Measurements from ENCODE around the gene SOBP. TPM values are rescaled to one million over a fixed set of nuclear protein-coding genes. Genes with fewer than 3 reads are reported as not detected.

The SOBP gene
- total and polyA plus RNA-seq, 2 donors (not counting 1 experiment from before 2014, with no cell fraction given), result 0.82 to 1.5 TPM

- Mint-ChIP-seq H3K4me1 (peaks cover 68% of the 10 kb centered on the region), H3K9me3 (ENCODE audit: insufficient read depth) (no peaks in the 10 kb centered on the region), H3K4me3 (peak overlapping the region; percentile 52), H3K27ac (peak overlapping the region; percentile 64), H3K27me3 (peaks cover 13% of the 10 kb centered on the region)
- Histone ChIP-seq H3K4me2 (replicated peaks; ENCODE audit: low read depth, low read length, poor library complexity, severe bottlenecking) (peak overlapping the region; percentile 55), H3K27ac (ENCODE audit: low read length in 2 of 2) (no peak overlapping the region), H3K9me3 (ENCODE audit: control extremely low read depth in 1 of 3, control insufficient read depth in 2 of 3, insufficient read depth in 1 of 3, low read length in 2 of 3) (peaks cover 0 to 12% (median 0%) of the 10 kb centered on the region in 3 donors), H2AFZ (ENCODE audit: insufficient read depth, low read depth, low read length, poor library complexity, severe bottlenecking) (peak overlapping the region; percentile 41), H3K9ac (ENCODE audit: low read length) (no peak overlapping the region), H4K20me1 (ENCODE audit: control insufficient read depth, insufficient read depth, low read length, poor library complexity, severe bottlenecking) (no peaks in the 10 kb centered on the region), H3K4me1 (ENCODE audit: control insufficient read depth in 2 of 2, insufficient read depth in 2 of 2, low read length in 2 of 2) (peaks cover 61 to 65% of the 10 kb centered on the region in 2 donors), H3K4me3 (ENCODE audit: control extremely low read depth in 1 of 5, extremely low read depth in 1 of 5, insufficient read depth in 1 of 5, low read depth in 2 of 5, low read length in 4 of 5) (no peak overlapping the region), H3K79me2 (ENCODE audit: control insufficient read depth, insufficient read depth, low read length) (no peaks in the 10 kb centered on the region), H3K27me3 (replicated peaks in 1 of 4; ENCODE audit: control extremely low read depth in 1 of 4, control insufficient read depth in 3 of 4, insufficient read depth in 4 of 4, low read length in 3 of 4) (peaks cover 0 to 23% (median 6%) of the 10 kb centered on the region in 4 experiments), H3K36me3 (replicated peaks in 1 of 2; ENCODE audit: control extremely low read depth in 1 of 2, control insufficient read depth in 1 of 2, extremely low read depth in 1 of 2, insufficient read depth in 2 of 2, low read length in 1 of 2) (no peaks in the 10 kb centered on the region)
- DNase-seq (peak; percentile 43), ATAC-seq (ENCODE audit: low read depth) (no peak)
- TF ChIP-seq EZH2 (IDR thresholded peaks at IDR 0.05; ENCODE audit: borderline replicate concordance, insufficient read depth, low read depth, low read length, poor library complexity, severe bottlenecking) (no peak), CTCF (IDR thresholded peaks at IDR 0.05) (no peak)
- WGBS (ENCODE audit: insufficient coverage), result 92% methylated on average over 4 of the region's 11 CpGs
- ChIA-PET CTCF (interaction anchor here (1.4 to 2.5 kb wide), 3 partner anchors 10 to 39 kb away, joined by 3 to 9 read pairs (median 5); no protein-coding TSS in a partner anchor), POLR2A (no interaction called here)
- intact Hi-C loops (cut with micrococcal nuclease), result no loop called here
These were observed 147.7 kb downstream of the SOBP start for GRCh38 chr6:107637316-107638315.
